Psoas muscle (tissue), 8 donors: ENCODE measurements around the gene RADX. TPM values are rescaled to one million over a fixed set of nuclear protein-coding genes. Genes with fewer than 3 reads are reported as not detected.

ENCODE experiments used
- ATAC-seq, 4 donors: fragments of 200-7000 bp; cut with Tn5 transposase; one replicate each; pipeline ENCODE4 v1.9.1; 2020; ENCODE audit warnings: moderate library complexity in 3 of 4, mild to moderate bottlenecking in 2 of 4
- DNase-seq, 2 donors: peaks; one replicate each; pipeline ENCODE4 v3.0.0-alpha.2; 2020
- H3K27ac ChIP-seq: fragments of 200-600 bp; one replicate; pipeline ENCODE4 v1.8.0; 2022
- H3K27me3 ChIP-seq, 3 donors: fragments of 200-600 bp in 1 of 3; one replicate each; pipeline versions ENCODE4 v1.6.1 to v1.8.0; 2013 to 2022; ENCODE audit warnings: low read length in 2 of 3, mild to moderate bottlenecking in 2 of 3, moderate library complexity in 1 of 3; ENCODE audit not compliant: insufficient read depth in 3 of 3
- H3K36me3 ChIP-seq, 2 donors: fragments of 200-600 bp in 1 of 2; one replicate each; pipeline versions ENCODE4 v1.6.1 to v1.8.0; 2013 to 2022; ENCODE audit warnings: low read depth in 1 of 2, mild to moderate bottlenecking in 1 of 2, moderate library complexity in 1 of 2; ENCODE audit not compliant: insufficient read depth in 1 of 2
- H3K4me1 ChIP-seq: fragments of 200-600 bp; one replicate; pipeline ENCODE4 v1.8.0; 2022
- H3K4me3 ChIP-seq: fragments of 200-600 bp; one replicate; pipeline ENCODE4 v1.8.0; 2022; ENCODE audit warnings: mild to moderate bottlenecking
- H3K9me3 ChIP-seq: fragments of 200-600 bp; one replicate; pipeline ENCODE4 v1.8.0; 2022
- CTCF ChIP-seq: fragments of 200-600 bp; IDR thresholded peaks from one replicate; pipeline ENCODE4 v1.8.0; 2022; ENCODE audit warnings: antibody characterized with exemption
- WGBS, 3 donors: extraction: QIAGEN DNeasy Blood & Tissue Kit; methylation state at CpG; one replicate each; pipeline versions ENCODE4 v1.1.6 to v1.1.7; 2013; 5-methylcytosine and 5-hydroxymethylcytosine counted together
- intact Hi-C, 2 donors: fragments of 100-400 bp; cut with DNase I; formaldehyde crosslinking; loops; one replicate each; pipeline versions ENCODE4 v1.11.0 to v1.14.2; 2022
- polyA plus RNA-seq, 3 donors: library from polyadenylated mRNA; stranded (reverse); fragments of 200-250 nt; gene quantifications; one replicate each; pipeline ENCODE4 v1.2.3, GENCODE V29; 2013
- total RNA-seq, 4 donors: library from RNA; stranded (reverse); fragmentation: NEBNext Ultra II Directional in 2 of 4; extraction: Animal tissue kit (Norgen Biotek cat#: 25700) in 2 of 4; gene quantifications; one replicate each; pipeline versions ENCODE4 v1.2.1 to v1.2.4, GENCODE V29; 2021 to 2023
- donor health status: healthy with polysubstance abuse.
- donor health status: DM: no; HTN: no; CAD: no; lungs with moderate emphysema.
- donor health status: Bipolar disorder and iron deficiency.
- donor health status: healthy.
- donor health status: DM: yes; HTN: yes; CAD: no.
- donor health status: DM: no; HTN: no; CAD: no.
- donor health status: DM: no; HTN: no; CAD: no.
- donor health status: DM: yes; HTN: yes; CAD: no.

RADX gene
- total and polyA plus RNA-seq, 7 donors: 0.60 to 2.8 (median 1.0) TPM

- 7 to 30% (median 29%) methylated on average over 1 of the region's 1 CpG for WGBS, 3 donors
- H3K4me3 ChIP-seq: peak overlapping the region; percentile 67
- H3K36me3 ChIP-seq: no peaks in the 10 kb centered on the region
- H3K4me1 ChIP-seq: no peaks in the 10 kb centered on the region
- intact Hi-C loops: loop anchor here (5.0 to 10.0 kb wide), 2 partner anchors 126 to 129 kb away; no protein-coding TSS in a partner anchor
- no peak overlapping the region for H3K27ac ChIP-seq
- H3K27me3 ChIP-seq: peaks cover 0 to 11% (median 0%) of the 10 kb centered on the region in 3 donors
- no peaks in the 10 kb centered on the region for H3K9me3 ChIP-seq
- TF ChIP-seq CTCF: no peak
- no peak for DNase-seq
- no peak for ATAC-seq
Measured at GRCh38 chrX:106611317-106611678, 480 bp upstream of the RADX start.

GRCh38 chrX:106612393-106612763 is 600 bp downstream of the RADX start:
- Histone ChIP-seq H3K4me3 (peak overlapping the region; percentile 67), H3K36me3 (no peaks in the 10 kb centered on the region), H3K27ac (no peak overlapping the region), H3K4me1 (no peaks in the 10 kb centered on the region), H3K9me3 (no peaks in the 10 kb centered on the region), H3K27me3 (peaks cover 0 to 11% (median 0%) of the 10 kb centered on the region in 3 donors)
- no peak for TF ChIP-seq CTCF
- peak; percentile 27 to 67 (median 48) for ATAC-seq
- DNase-seq: no peak
- 2 to 20% (median 3%) methylated on average over 8 of the region's 8 CpGs for WGBS, 3 donors
- intact Hi-C loops: loop anchor here (5.0 to 10.0 kb wide), 2 partner anchors 128 to 130 kb away; no protein-coding TSS in a partner anchor

GRCh38 chrX:106613277-106613676 is 1.5 kb downstream of the RADX start:
- Histone ChIP-seq H3K4me1 (no peaks in the 10 kb centered on the region), H3K27me3 (peaks cover 0 to 14% (median 0%) of the 10 kb centered on the region in 3 donors), H3K36me3 (no peaks in the 10 kb centered on the region), H3K27ac (no peak overlapping the region), H3K9me3 (no peaks in the 10 kb centered on the region), H3K4me3 (peak overlapping the region; percentile 67)
- intact Hi-C loops: loop anchor here (5.0 to 10.0 kb wide), 2 partner anchors 128 to 131 kb away; no protein-coding TSS in a partner anchor
- TF ChIP-seq CTCF: no peak
- ATAC-seq: no peak
- WGBS, 3 donors: 33 to 41% (median 34%) methylated on average over 4 of the region's 4 CpGs
- DNase-seq: no peak

GRCh38 chrX:106615041-106615440 is 3.3 kb downstream of the RADX start:
- Histone ChIP-seq H3K4me1 (no peaks in the 10 kb centered on the region), H3K9me3 (no peaks in the 10 kb centered on the region), H3K27ac (no peak overlapping the region), H3K4me3 (no peak overlapping the region), H3K36me3 (no peaks in the 10 kb centered on the region), H3K27me3 (peaks cover 0 to 14% (median 0%) of the 10 kb centered on the region in 3 donors)
- WGBS, 3 donors: 43 to 74% (median 56%) methylated on average over 7 of the region's 7 CpGs
- DNase-seq: no peak
- no peak for TF ChIP-seq CTCF
- no peak for ATAC-seq
- intact Hi-C loops: loop anchor here in 1 of 2 donors (10.0 kb wide), 1 partner anchor 130 kb away; no protein-coding TSS in a partner anchor

GRCh38 chrX:106619797-106620196 is 8.0 kb downstream of the RADX start:
- DNase-seq: no peak
- H3K27me3 ChIP-seq: peaks cover 0 to 6% (median 0%) of the 10 kb centered on the region in 3 donors
- H3K4me1 ChIP-seq: no peaks in the 10 kb centered on the region
- H3K9me3 ChIP-seq: no peaks in the 10 kb centered on the region
- H3K4me3 ChIP-seq: no peak overlapping the region
- intact Hi-C loops: loop anchor here in 1 of 2 donors (10.0 kb wide), 1 partner anchor 135 kb away; no protein-coding TSS in a partner anchor
- no peak overlapping the region for H3K27ac ChIP-seq
- WGBS, 3 donors: 41 to 54% (median 47%) methylated on average over 3 of the region's 3 CpGs
- TF ChIP-seq CTCF: peak; percentile 37
- no peak for ATAC-seq
- no peaks in the 10 kb centered on the region for H3K36me3 ChIP-seq
